Right renal cortex interstitium (tissue), 3 donors: ENCODE data around the gene AKNAD1. TPM values are rescaled to one million over a fixed set of nuclear protein-coding genes. Genes with fewer than 3 reads are reported as not detected.
"Not testable (repeated sequence)": the region's sequence is repeated elsewhere in the genome, so short reads cannot be mapped to it uniquely, and the experiment has no call there.

Experiments
- DNase-seq, 3 donors: peaks; one replicate each; pipeline ENCODE4 v3.0.0-alpha.2; 2013; ENCODE audit warnings: low read depth in 3 of 3, low spot score in 2 of 3
- polyA plus RNA-seq, 3 donors: library from polyadenylated mRNA; unstranded; fragments of 120-200 nt; gene quantifications; one replicate each; pipeline ENCODE4 v1.2.1, GENCODE V29; 2013; ENCODE audit not compliant: insufficient read length in 3 of 3

The AKNAD1 gene, protein sequence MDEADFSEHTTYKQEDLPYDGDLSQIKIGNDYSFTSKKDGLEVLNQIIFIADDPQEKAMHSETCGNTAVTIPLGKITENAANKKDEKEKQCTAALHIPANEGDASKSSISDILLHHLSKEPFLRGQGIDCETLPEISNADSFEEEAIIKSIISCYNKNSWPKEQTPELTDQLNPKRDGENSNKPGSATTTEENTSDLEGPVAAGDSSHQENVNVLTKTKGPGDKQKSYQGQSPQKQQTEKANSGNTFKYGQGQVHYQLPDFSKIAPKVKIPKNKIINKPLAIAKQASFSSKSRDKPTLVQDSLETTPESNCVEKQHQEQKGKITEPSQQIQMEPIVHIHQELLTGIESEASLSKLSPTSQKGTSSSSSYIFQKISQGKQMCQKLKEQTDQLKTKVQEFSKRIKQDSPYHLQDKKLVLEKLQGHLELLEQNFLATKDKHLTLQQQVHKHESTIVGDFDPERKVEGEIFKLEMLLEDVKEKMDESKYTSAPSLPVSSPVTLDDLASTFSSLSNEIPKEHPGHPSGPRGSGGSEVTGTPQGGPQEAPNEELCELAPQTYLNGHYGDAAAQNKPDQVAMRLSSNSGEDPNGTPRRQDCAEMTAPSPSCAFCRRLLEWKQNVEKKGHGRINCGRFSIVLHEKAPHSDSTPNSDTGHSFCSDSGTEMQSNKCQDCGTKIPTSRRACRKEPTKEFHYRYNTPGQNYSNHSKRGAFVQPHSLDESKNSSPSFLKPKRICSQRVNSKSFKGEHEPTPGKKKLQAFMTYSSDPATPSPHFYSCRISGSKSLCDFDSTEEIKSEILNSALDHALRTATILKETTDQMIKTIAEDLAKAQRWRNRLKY
- polyA plus RNA-seq, result not detected

DNA sequence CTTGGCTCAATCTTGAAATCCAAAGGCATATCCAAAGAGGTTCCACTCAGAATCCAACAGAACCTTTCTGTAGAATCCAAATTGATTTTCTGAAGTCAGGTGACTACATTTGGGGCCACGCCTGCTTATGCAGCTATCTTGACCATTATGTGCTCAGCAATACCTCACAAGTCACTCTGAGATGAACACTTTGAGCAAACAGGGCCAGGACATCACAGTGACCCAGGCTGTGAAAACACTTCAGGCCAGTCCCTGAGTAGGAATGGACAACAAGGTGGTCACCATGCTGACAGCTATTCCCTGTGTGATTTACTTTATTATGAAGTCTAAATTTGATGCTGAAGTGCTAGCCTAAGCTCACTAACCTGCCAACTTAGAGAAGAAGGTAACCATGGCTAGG is at the start of gene AKNAD1:
TSS of gene AKNAD1 (minus strand) at position 101 of the 400 bp plus-strand sequence. CDS start 4,430 bp downstream, outside the sequence.
- no peak for DNase-seq

- no peak for DNase-seq
Measured at GRCh38 chr1:108901106-108901505, 44.2 kb upstream of the AKNAD1 start.

DNA sequence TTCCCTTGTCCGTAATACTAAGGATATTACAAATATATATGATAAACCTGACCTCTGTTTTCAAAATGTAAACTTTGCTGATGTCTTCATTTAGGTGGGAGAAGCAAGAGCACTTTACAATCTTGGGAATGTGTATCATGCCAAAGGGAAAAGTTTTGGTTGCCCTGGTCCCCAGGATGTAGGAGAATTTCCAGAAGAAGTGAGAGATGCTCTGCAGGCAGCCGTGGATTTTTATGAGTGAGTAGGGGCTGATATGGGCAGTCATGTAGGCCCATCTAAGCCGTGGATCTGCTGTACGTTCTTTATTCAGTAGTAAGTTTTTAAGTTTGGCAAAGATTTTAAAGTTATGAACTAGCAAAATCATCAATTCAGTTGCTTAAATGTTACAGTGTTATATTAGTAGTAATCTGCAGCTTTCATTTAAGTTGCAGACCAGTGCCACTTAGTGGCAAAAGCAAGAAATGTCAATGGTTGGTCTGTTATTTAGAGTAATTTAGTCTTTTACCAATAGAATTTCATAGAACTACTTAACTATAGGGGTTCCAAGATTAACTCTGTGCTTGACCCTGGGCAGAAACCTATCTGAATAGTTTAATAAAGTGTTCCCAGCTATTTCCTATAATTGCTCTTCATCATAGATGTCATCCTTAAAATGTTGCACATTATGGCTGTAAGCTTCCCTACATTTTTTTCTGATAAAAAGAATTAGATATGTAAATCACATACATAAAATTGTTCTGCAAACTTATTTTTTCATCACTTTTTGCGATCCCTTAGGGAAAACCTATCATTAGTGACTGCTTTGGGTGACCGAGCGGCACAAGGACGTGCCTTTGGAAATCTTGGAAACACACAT is 41.2 kb upstream of the AKNAD1 start:
- peak in 1 of 3 donors; percentile 25 for DNase-seq

- DNase-seq, result no peak
Measured at GRCh38 chr1:108896146-108897145, 39.6 kb upstream of the AKNAD1 start.

DNA sequence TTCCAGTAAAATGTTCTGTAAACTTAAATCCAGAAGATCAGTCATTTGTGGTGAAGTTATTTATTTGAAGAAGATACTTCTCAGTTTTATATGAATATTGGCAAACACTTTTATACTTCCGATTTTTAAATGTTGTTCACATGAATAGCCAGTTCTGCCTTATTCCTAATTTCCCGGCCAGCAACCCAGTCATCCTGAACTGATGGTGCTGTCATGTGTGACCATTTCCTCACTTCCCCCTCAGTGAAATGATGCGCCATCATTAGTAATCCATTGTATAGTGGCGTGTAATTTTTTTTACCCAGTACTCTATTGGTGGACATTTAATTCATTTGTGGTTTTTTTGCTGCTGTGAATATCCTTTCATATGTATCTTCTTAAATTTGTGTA is 36.2 kb upstream of the AKNAD1 start:
- no peak for DNase-seq

- no peak for DNase-seq
Measured at GRCh38 chr1:108892356-108893140, 35.7 kb upstream of the AKNAD1 start.

DNA sequence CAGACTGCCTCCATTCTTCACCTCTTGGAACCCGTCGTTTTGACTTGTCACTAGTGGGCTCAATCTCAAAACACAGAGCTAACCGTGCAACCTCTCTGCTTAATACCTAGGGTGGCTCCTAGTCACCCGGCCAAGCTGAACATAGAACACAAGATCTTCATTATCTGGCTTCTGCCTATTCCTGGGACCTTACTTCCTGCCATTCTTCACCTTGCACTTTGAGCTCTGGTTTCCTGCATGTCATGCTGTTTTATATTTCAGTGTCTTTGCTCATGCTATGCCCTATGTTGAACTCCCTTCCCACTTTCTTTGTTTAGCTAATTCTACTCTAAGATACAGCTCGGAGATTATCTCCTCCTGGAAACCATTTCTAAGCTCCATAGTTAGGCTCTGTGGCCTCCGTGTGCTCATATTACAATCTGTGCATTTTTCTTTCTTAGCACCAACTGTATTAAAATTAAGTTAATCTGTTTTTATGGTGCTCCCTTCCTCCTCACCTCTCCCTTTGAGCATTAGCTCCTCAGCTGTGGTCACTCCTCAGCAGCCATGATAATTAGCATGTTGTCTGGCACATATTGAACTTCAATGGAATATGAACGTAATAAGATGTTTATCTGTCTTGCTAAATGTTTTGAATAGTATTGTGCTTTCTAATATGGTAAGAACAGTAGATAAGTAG is 33.0 kb upstream of the AKNAD1 start:
- no peak for DNase-seq

DNA sequence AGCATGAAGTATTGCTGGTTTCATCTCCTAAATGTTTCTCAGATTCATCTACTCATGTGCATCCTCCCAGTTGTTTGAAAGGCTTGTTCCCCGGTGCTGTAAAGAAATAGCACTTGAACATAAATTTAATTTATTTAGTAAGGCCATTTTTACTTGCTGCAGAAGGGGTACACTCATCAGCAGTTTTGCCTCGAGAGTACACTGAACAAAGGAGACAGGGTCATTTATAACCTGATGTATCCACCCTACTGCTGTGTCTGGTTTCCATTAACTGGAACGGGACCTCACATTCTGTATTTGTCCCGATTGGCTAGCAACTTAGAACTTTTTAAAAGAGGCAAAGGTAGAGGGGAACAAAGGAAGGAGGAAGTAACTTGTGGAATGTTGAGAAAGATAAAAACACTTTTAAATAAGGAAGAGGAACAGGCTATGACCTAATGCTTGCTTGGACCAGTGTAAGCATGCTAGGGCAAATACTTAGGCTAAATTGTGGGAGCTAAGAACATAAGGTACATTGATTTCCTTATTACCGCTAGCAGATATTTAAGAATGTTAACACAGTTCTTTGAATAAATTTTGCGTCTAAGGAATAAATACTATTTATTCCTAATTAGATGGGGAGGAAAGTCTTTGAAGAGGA is 32.2 kb upstream of the AKNAD1 start:
- not testable (repeated sequence) for DNase-seq

DNA sequence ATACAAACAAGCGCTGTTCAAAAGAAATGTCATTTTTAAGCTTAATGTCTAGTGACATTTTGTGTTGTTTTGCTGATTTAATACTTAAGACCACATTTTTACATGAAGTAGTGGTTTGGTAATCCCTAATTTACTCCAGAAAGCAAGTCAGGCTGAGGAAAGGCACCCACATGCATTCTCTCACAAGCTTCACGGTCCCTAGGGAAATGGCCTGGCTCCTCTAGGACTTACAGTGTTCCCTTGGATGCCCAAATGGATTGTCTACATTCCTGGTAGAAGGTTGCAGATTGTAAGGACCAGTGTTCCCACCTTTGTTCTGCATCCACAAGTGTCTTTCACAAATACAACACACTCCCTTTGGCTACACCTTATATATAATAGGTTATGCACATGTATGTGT is 29.4 kb upstream of the AKNAD1 start:
- DNase-seq, result no peak

GRCh38 chr1:108884968-108885367 is 28.1 kb upstream of the AKNAD1 start:
- no peak for DNase-seq

- no peak for DNase-seq
Measured at GRCh38 chr1:108882837-108883236, 25.9 kb upstream of the AKNAD1 start.

DNA sequence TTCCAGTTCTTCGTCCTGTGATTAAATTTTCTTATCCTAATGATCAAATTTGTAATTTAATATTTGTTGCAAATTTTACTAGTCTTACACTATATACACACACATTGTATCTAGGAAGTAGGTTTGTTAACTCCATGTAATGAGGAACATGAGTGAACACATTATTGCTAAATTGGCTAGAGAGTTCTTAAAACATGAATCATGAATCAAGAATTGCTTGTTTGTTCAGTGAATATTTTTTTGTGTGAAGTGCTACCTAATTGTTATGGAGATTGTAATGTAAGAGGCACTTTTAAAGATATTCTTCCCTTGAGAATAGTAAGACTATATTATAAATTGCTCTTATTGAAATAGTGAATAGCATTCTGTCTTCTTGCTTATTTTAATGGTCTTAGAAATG is 24.5 kb upstream of the AKNAD1 start:
- DNase-seq, result no peak

DNA sequence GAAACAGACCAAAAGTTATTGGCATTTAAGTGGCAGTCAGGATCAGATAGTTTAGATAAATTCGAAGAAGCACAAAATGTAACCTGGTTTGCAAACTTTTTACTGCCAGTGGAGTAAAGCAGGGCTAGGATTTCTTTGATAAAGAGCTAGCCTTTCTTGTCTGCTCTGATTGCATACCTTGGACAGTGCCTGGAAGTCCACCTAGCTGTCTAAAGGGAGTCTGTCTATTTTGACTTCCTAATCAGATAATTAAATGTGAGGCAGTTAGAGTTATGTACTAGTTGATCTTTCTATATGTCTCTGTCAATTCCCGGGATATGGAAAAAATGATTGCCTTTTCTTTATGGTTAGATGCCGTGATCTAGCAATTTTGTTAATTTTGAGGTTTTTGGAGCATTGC is 24.0 kb upstream of the AKNAD1 start:
- DNase-seq, result no peak

- DNase-seq, result no peak
Measured at GRCh38 chr1:108878678-108879077, 21.8 kb upstream of the AKNAD1 start.

- DNase-seq, result no peak
Measured at GRCh38 chr1:108878160-108878469, 21.2 kb upstream of the AKNAD1 start.

- peak in 1 of 3 donors; percentile 25 for DNase-seq
Measured at GRCh38 chr1:108877348-108878159, 20.7 kb upstream of the AKNAD1 start.
